ENCODE data around the gene SNTG2.

SNTG2 gene

DNA sequence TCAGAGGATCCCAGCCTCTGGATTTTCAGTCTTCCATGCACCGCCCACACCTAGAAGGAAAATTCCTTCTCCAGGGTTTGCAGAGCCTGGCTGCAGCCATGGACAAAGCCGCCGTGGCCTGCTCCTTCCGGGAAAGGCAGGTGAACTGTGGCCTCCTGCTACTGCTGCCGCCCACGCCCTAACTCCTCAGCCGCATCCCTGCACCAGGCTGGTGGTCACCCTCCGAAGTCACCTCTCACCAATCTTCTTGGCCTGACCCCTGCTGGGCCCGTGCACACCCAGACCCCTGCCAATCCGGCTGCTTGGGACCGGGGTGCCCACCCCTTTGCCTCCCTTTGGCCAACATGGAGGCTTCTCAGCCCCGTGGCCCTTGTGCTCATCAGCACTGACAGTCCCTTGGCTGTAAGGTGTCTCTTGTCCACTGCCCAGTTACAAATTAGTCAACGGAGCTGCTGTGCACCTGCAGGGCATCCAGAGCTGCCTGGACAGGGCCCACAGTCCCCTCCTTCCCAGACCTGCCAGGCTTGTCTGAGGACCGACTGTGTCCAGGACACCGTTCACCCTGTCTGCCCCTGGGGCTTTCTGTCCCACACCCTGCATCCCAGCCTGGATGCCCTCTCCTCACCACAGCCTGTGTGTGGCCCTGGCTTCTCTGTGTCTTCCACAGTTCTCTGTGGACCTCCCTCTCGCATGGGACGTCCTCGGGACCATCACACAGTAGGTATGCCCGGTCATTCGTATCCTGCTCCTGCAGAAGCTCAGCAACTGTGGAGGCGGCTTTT is 332.6 kb downstream of the SNTG2 start:
- no peak for DNase-seq (ENCODE audit: low read depth)

DNA sequence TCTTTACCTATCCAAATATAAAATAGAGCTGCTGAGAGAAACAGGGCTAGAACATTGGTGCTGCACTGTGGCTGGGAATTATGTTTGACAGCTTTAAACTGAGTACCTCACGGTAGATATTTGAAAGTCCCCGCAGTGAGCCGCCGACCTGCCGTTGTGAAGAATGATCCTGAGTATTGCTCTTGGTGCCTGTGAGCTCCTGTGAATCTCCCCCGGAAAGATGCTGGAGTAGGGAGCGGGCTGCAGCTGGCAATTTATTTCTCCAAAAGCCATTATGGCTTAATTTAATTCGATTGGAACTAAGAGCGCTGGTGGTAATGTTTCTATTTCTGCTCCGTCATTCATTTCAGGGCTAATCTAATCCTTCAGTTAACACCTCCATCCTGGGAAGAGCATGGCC is 333.2 kb downstream of the SNTG2 start:
- DNase-seq (ENCODE audit: low read depth) = no peak

DNA sequence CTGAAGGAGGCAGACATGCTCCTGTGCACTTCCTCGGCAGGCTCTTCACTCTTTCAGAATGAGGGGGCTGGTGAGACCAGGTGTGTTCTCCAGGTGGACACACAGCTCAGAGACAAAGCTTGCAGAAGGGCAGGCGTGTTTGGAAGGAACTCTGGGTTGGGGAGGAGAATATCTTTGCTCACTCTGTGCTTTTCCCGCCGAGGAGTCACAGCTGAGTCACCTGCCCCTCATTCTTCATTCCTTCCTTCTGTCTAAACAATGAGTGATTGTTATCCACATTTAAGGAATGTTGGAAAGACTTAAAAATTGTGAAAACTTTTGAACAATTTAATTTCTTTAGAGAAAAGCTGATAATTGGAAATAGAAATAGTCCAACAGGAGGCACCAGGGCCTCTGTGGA is 336.3 kb downstream of the SNTG2 start:
- no peak for DNase-seq (ENCODE audit: low read depth)

DNA sequence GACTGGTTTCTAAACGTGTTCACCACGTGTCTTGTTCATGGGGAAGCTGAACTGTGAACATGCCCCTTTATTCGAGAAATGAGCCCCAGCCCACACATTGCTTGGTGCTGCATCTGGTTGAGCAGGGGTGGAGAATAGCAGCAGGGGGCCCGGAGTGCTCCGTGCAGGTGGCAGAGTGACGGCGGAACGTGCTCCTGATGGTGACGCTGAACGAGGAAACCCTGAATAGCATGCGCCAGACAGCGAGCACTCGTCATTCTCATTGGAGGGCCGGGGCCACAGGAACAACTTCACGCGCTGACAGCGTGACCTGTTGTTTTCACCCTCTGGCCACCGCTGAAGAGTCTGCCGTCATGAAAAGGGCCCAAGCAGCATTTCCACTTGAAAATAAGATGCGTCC is 336.8 kb downstream of the SNTG2 start:
- DNase-seq (ENCODE audit: low read depth) = no peak

DNA sequence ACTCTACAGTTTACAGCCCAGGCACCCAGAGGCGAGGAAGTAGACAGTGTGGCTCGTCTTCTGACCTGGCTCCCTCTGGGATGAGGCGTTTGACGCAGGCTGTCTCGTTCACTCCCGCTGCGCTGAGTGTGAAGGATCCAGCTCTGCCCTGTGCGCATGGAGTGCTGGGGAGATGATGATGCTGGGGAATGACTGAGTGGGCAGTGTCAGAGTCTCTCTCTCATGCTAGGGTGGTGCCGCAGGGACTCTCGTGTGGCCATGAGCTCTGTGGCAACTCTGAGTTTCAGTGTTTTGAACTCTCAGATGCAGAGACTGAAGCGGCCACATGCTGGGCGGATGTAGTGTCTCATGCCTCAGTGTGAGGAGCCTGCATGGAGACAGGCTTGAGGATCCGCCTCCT is 344.3 kb downstream of the SNTG2 start:
- DNase-seq (ENCODE audit: low read depth) = no peak

DNA sequence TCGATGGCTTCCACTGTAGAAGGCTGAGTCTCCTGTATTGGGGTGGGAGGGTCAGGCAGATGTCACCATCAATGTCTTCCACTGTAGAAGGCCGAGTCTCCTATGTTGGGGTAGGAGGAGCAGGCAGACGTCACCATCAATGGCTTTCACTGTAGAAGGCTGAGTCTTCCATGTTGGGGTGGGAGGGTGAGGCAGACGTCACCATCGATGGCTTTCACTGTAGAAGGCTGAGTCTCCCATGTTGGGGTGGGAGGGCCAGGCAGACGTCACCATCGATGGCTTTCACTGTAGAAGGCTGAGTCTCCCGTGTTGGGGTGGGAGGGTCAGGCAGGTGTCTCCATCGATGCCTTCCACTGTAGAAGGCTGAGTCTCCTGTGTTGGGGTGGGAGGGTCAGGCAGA is 345.1 kb downstream of the SNTG2 start:
- no peak for DNase-seq (ENCODE audit: low read depth)

DNA sequence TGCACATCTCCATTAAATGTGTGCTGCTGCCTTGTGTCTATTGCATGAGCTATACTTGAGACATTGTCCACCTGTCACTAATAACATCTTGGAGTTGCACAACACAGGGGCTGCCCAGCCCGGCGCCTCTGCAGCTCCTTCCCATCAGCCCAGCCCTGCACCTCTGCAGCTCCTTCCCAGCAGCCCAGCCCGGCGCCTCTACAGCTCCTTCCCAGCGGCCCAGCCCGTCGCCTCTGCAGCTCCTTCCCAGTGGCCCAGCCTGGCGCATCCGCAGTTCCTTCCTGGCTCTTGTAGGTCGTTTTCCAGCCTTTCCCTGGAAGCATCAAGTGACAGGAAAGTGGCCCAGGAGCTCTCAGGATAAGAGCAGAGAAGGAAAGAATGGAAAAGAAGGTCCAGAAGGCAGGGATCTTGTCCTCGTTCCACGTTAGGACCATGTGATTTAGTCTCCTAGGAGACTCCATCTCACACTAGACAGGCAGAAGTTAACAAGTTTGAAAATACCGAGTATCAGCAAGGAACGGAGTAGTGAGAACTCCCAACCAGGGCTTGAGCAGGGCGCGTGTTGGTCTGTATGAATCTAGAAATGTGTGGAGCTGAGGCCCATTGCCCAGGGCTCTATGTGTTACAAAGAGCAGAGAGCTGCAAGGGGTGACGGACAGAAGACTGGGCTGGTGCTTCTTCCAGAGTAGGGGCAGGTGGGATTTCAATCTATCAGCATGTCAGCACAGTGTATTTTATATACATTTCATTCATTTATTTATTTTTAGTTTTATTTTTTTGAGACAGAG is 346.9 kb downstream of the SNTG2 start:
- DNase-seq (ENCODE audit: low read depth) = no peak

DNA sequence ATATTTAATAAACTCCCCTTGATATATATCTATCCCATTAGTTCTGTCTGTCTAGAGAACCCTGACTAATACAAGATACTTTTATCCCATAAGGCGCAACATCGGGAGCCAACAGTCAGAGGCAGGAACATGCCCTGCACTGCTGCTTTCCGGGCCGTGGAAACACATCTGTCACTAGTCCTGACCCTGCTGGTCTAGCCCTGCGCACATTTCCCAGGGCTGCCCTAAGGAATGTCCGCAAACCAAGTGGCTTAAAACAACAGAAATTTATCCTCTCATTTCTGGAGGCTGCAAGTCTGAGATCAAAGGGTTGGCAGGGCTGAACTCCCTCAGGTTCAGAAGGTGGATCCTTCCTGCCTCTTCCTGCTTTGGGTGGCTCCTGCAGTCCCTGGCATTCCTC is 348.4 kb downstream of the SNTG2 start:
- no peak for DNase-seq (ENCODE audit: low read depth)

DNA sequence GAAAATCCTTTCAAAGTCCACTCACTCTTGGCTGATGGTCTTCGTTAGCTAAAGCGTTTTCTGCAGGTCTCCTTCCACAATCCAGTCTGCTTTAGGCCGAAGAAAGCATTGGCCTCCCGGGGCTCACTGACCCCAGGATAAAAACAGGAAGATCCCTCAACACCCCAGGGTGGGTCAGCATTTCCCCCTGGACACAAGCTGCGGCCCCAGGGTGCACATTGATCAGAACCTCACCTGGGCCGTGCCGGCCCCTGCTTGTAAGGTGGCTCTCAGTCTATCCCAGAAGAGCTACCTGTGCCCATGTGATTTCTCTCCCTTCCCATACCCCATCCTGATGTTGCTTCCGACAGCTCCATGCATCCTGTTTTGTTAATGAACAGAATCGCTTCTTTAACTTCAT is 349.6 kb downstream of the SNTG2 start:
- no peak for DNase-seq (ENCODE audit: low read depth)

DNA sequence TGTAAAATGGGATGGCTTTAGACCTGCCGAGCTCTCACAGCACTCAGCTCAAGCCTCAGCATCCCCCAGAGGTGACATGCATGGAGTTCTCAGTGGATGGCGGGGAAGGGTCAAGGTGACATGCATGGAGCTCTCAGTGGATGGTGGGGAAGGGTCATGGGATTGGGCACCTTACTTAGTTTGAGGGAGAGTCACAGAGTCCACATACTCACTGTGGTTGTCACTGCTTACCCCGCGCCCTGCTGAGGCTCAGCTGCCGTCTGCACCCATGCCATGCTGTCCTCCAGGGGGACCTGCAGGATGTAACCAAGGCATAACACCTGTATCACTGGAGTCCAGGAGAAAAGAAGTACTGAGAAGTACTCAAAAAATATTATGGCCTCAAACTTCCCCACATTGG is 350.4 kb downstream of the SNTG2 start:
- DNase-seq (ENCODE audit: low read depth) = no peak

DNA sequence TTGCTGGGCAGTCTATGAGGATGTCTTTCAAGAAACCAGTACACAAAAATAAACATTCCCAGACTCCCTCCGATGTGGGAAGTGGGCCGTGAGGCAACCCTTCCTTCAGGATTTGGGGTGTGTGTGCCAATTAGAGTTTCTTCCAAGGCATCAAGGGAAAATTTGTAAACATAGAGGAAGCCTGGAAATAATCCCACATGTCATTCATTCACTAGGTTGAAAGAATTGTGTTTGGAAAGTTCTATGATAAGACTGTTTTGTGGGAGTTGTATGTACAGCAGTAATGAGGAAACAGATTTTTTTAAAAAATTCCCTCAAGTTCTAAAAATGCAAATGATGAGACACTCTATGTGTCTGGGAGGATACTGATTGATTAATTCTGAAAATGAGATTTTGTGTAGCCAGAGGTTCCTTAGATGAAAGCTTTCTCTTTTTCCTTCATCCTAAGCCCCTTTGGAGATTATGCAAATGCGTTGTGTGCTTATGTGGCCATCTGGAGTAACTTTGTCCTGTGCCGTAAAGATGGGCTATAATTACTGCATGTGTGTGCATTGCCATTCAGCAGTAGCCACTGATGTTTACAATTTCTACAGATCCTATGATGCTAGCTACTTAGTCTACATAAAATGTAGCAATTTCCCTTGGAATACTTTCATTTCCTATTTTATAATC is 354.8 kb downstream of the SNTG2 start:
- DNase-seq (ENCODE audit: low read depth) = no peak

DNA sequence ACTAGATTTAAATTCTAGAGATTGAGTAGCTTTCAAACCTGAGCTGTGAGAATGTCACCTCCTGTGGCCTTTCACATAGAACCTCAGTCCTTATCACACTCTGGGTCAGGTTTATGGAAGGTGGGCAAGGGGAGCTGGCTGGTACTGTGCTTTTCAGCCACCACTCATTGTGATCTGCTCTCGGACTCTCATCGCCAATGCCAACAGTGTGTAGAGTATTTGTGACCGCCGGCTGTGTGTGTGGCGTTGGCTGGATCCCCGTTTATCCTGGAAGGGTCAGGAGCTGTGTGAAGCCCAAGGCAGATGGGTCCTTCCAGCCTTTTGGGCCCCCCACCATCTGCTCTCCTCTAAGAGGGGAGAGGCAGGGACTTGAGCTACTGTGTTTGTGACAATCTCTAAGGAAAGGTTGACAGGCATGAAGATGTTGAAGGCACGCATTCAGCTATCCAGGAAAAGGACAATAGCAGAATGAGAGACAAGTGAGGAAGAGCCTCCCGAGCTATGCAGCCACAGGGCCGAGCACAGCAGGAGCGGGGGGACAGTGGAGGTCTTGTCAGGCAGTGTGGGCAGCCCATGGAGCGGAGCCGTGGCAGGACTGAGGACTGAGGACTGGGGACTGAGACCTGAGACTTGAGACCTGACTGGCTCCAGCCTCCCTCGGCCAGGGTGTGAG is 355.5 kb downstream of the SNTG2 start:
- DNase-seq (ENCODE audit: low read depth) = no peak

DNA sequence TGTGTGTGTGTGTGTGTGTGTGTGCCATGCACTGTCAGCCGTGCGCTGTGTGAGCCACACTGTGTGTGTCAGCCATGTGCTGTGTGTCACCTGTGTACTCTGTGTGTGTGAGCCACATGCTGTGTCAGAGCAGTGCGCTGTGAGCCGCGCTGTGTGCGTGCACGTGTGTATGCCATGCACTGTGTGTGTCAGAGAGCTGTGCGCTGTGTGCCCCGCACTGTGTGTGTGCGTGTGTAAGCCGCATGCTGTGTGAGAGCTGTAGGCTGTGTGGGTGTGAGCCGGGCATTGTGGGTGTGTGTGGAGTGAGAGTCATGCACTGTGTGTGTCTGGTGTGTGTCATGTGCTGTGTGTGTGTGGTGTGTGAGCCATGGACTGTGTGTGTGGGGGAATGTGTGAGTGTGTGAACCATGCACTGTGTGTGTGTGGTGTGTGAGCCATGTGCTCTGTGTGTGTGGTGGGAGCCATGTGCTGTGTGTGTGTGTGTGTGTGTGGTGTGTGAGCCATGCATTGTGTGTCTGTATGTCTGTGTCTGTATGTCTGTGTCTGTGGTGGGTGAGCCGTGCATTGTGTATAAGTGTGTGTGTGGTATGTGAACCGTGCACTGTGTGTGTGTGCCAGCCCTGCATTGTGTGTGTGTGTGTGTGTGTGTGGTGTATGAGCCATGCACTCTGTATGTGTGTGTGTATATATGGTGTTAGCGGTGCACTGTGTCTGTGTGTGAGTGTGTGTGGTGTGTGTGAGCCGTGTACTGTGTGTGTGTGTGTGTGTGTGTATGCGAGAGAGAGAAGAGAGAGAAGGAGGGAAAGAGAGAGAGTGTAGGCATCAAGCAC is 356.3 kb downstream of the SNTG2 start:
- DNase-seq (ENCODE audit: low read depth) = no peak

DNA sequence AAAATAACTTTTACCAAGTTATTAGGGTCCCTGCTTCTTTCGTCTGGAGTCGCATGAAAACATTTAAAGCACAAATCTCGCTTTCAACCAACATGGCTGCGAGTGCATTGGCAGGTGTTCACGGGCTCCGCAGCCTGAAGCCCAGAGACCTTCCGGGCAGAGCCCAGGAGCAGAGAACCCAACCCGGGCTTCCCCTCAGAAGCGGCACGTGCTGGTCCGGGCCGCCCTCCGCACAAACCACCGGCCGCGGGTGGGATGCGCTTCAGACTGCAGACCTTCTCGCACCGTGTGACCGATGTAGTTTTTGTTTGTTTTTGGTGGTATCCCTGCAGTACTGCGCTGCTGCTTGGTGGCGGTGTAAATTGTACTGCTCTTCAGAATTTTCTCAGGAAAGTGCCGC is 357.0 kb downstream of the SNTG2 start:
- DNase-seq (ENCODE audit: low read depth) = no peak

DNA sequence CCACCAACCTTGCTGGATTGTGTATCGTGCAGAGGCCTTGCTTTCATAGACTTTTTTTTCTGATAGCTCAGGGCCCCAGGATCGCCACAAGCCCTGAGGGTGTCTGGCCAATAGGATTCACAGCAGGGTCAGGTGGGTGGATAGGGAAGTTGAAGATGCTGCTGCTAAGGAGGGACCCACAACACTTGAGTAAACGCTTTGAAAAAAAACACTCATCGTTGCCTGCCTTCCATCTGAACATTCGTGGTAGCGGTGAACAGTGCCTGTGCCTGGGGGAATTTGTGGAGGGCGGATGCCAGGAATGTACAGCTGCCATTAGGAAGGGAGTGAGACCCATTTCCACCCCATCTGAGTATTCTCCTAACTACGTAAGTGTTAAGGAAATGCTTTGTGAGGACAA is 358.0 kb downstream of the SNTG2 start:
- no peak for DNase-seq (ENCODE audit: low read depth)

DNA sequence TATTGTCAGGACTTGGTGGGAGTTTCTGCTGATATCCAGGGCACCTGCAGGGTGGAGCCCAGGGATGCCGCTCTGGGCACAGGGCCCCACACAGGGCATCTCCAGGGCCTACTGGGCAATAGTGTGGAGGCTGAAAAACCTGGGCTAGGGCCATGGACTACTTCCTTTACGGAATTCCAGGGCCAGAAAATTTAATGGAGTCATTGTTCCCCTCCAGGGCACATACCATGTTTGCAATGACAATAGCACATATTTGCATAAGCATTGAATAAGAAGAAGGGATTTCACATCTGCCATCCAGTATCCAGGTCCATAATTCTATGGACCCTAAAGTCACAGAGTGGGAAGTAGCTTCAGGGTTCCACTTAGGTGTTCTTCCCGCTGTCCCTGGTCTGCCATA is 358.9 kb downstream of the SNTG2 start:
- DNase-seq (ENCODE audit: low read depth) = no peak

DNA sequence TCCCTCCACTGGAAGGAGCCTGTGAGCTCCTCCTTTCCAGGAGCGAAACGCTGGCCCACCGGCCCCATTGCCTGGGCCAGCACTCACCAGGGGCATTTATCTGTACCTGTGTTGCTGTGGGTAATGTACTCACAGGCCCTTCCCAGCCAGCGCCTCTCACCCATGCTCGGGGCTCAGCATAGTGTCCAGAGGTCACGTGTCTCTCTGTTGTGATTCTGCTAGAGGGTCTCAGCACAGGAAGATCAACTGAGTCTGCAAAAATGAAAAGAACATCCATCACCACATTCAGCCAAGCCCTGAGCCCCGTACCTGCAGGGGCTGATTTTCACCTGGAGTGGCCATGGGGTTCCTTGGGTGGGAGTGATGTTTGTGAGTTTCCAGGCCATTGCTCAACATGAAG is 359.6 kb downstream of the SNTG2 start:
- no peak for DNase-seq (ENCODE audit: low read depth)

DNA sequence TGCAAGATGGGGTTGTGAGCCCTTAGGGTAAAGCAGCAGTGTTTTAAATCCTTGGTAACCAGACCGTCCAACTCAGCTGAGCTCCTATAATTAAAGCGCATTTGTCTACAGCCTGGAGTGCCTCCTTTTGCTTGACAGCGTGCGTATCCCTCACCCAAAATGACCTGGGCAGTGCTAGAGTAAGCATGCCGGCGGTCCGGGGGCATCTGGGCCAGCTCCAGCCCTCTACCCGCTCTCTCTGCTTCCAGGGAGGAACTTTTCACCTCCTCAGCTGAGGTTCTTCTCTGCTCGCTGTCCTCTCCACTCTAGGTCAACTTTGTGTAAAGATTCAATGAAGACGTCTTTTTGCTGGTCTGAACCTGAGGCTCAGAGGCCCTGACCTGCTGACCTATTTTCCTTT is 360.2 kb downstream of the SNTG2 start:
- DNase-seq (ENCODE audit: low read depth) = no peak

DNA sequence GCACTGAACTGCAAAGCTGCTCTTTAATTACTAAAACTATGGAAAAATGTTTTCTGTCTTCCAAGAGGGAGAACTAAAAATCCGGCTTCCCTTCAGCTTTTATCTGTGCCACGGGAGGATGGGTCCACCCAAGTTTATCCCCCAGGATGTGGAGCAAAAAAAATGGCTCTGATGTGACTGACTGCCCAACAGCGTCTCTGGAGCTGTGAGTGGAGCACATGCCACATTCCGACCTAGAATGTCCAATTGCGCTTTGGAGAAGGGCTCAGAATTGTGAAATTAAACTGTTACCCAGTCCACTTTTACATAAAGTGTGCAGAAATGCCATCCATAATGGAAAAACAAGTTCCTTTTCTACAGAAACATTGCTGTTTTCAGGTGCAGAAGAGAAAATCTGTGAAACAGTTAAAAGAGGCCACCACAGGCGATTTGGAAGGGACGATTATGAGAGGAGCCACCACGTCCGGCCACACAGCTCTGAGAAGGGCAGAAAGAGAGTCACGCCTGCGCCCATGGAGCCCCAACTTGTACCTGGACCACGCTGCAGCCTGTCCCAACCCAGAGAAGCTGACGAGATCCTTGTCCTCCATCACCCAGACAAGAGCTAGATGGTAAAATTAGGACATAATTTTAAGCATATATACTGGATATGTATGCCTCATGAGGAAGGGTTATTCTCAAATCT is 362.7 kb downstream of the SNTG2 start:
- DNase-seq (ENCODE audit: low read depth) = no peak

DNA sequence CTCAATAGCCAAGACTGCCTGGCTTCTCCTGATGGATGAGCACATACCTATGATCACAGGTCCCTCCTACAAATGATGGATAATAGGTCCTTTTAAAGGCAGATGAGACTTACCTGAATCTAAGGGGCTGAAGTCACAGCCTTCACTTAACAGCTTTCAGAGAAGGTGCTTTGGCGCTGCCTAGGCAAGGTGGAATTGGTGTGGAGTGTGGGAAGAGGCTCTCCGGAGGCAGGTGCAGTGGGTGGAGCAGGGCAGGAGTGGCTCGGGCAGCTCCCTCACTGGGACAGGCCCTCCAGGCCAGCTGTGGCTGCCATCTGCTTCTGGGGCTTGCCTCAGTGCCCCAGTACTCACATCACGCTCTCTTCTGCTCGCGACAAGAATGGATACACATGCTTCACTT is 363.6 kb downstream of the SNTG2 start:
- no peak for DNase-seq (ENCODE audit: low read depth)

DNA sequence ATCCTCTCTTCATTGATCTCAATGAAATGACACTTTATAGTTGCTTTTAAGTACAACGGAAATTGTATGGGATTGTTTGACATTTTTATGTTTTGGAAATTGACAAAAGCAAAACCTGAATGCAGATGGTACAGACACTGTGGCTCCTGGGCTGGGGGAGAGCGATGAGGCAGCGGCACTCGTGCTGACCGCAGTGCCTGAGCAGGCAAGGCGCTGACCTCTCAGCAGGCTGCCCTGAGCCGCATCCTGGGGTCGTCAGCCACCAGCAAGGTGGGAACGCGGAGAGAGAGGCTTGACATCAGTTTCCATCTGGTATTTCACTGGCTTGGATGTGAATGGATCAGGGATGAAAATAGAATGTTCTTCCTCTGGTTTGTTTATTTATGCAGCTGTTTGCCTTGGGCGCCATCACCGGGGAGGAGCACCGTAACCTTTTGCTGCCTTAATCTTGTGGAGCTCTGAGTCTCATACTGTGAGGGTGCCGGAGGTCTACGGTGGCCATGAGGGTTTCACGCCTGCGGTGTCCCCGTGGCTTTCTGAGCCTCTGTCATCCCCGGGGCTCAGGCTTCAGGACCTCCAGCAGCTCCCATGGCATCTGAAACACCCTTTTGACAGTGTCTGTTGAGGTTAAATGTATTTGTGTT is 367.8 kb downstream of the SNTG2 start:
- DNase-seq (ENCODE audit: low read depth) = no peak
